Measurements from ENCODE around the gene LIN37. TPM values are rescaled to one million over a fixed set of nuclear protein-coding genes. Genes with fewer than 3 reads are reported as not detected.

LIN37 gene
- total and polyA plus RNA-seq, 9 of the 15 experiments (the other 6 are each of a cell fraction or from before 2014, with no cell fraction given) = 1.2 to 12.5 (median 8.6) TPM

- Histone ChIP-seq H3K9me1 (ENCODE audit: control insufficient read depth, insufficient read depth, low read length) (no peaks in the 10 kb centered on the region), H2AFZ (ENCODE audit: low read depth, low read length) (peak overlapping the region; percentile 84), H3K4me1 (replicated peaks in 1 of 2; ENCODE audit: control insufficient read depth in 2 of 2, insufficient read depth in 2 of 2, low read length in 2 of 2) (peaks cover 24 to 53% of the 10 kb centered on the region in 2 experiments; a peak in 4 of 5 replicates), H3K79me2 (ENCODE audit: control insufficient read depth, insufficient read depth, low read length) (no peaks in the 10 kb centered on the region; the same call in 2 of the 3 replicates), H3K4me2 (ENCODE audit: insufficient read depth, low read length) (peak overlapping the region; percentile 82), H3K4me3 (peak overlapping the region; percentile 65), H3K27ac (ENCODE audit: extremely low read depth, low read depth, low read length) (peak overlapping the region; percentile 66), H3K9ac (ENCODE audit: insufficient read depth in 1 of 2, low read depth in 2 of 2, low read length in 2 of 2) (peak overlapping the region; percentile 53 to 92), H3K9me3 (replicated peaks; ENCODE audit: control insufficient read depth, insufficient read depth, low read depth, low read length) (no peaks in the 10 kb centered on the region), H3K27me3 (ENCODE audit: control insufficient read depth in 2 of 2, insufficient read depth in 2 of 2, low read length in 2 of 2) (no peaks in the 10 kb centered on the region), H4K20me1 (replicated peaks; ENCODE audit: control insufficient read depth, insufficient read depth, low read length) (no peaks in the 10 kb centered on the region), H3K36me3 (ENCODE audit: control insufficient read depth, insufficient read depth, low read length) (peaks cover 60% of the 10 kb centered on the region; the same call in 2 of the 3 replicates)
- 6% methylated on average over 16 of the region's 16 CpGs for WGBS (ENCODE audit: insufficient coverage, low coverage, missing lambda C conversion rate)
- BruUV-seq (replicated peaks) = no TSS peak
- ChIA-PET CTCF (ENCODE audit: low intra/inter-chr PET ratio) (no interaction called here), POLR2A (interaction anchor here (0.6 to 2.7 kb wide), 12 partner anchors 9 to 343 kb away, joined by 3 to 19 read pairs (median 4); partner anchors contain the start of genes PROSER3 and ZBTB32)
- in situ Hi-C loops (cut with MboI) = no loop called here
- intact Hi-C loops (cut with micrococcal nuclease) = loop anchor here (10.0 kb wide), 1 partner anchor 95 kb away; the partner anchor contains the start of genes COX6B1 and ETV2
- ATAC-seq (peak; percentile 45), FAIRE-seq (no peak), DNase-seq (ENCODE audit: extremely low read depth in 1 of 4, low spot score in 3 of 4) (no peak)
- TF ChIP-seq REST (IDR thresholded peaks at IDR 0.05; ENCODE audit: borderline replicate concordance) (no peak), REST (CRISPR knock-in tag; IDR thresholded peaks at IDR 0.05; ENCODE audit: low read depth) (peak; percentile 18; the same call in 1 of the 2 replicates), TBP (optimal IDR thresholded peaks at IDR 0.05; ENCODE audit: low read depth, low read length) (no peak), FIP1L1 (IDR thresholded peaks at IDR 0.05; ENCODE audit: low read depth, low read length, poor library complexity, severe bottlenecking) (peak; percentile 52), KDM2B (CRISPR knock-in tag; IDR thresholded peaks at IDR 0.05) (0 out of 2 replicates have a peak, but pooled peaks have one; percentile 86)
These were observed 8.3 kb upstream of the LIN37 start for GRCh38 chr19:35740108-35740422.

Measured in K562 (cell line).